NCI-H1436 (cell line): Measurements from ENCODE around the gene SPON1.
"Not testable (repeated sequence)": the region's sequence is repeated elsewhere in the genome, so short reads cannot be mapped to it uniquely, and the experiment has no call there.

Source experiments
- DNase-seq: peaks from one replicate; lab custom pipeline; 2025; lab: John Stamatoyannopoulos, UW

Gene SPON1

GRCh38 chr11:14244926-14245325 is 282.4 kb downstream of the SPON1 start:
- DNase-seq, result no peak

DNA sequence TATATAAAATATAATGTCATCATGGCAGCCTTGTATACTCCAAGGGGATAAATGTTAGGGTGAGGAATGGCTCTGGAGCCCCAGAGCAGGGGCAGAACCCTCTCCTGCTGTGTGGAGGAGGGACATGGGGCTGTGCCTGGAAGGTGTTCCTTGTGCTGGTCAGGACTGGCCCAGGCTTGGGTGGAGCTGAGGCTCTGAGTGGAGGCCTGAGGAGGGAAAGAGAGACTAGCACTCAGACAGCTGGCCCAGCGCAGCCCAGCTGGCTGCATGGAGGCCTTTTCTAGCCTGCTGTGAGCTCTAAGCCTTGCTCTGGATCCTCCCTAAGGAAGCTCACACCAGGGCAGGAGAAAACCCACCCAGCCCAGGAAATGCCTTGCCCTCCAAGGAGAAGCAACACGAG is 282.9 kb downstream of the SPON1 start:
- DNase-seq, result no peak

DNA sequence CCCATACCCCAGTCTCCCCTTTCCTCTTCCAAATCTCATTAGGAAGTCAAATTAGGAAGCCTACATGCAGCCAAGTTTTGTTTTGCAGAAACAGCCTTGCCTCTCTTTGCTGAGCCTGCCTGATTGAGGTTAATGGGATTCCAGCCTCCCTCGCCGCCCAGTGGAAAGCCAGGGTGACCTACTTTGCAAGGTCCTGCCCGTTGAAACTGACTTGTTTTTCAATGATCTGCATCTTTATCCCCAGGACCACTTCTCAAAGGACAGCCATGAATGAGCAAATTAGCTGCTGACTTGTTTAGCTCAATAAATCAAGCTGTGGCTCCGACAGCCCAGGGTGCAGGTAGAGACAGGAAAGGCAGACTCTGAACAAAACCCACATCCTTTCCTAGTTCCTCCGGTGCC is 286.1 kb downstream of the SPON1 start:
- no peak for DNase-seq

- peak; percentile 53 for DNase-seq
Observed at GRCh38 chr11:14249121-14249963, 286.8 kb downstream of the SPON1 start.

DNA sequence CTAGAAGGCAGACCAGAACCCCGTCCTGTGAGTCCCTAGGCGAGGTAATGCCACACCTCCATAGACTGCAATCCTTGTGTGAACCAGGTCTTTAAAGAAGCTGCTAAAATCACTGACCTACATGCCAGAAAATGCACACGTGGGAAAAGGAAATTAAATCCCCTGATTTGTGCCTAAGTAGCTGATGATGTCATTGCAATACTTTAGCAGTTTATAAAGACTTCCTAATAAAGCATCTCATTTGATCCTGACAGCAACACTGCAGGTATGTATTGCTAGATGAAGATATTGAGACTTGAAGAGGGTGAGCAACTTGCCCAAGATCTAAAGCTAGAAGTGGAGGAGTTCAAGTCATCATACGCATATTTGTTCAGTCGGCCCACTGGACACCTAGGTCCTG is 289.2 kb downstream of the SPON1 start:
- no peak for DNase-seq

DNA sequence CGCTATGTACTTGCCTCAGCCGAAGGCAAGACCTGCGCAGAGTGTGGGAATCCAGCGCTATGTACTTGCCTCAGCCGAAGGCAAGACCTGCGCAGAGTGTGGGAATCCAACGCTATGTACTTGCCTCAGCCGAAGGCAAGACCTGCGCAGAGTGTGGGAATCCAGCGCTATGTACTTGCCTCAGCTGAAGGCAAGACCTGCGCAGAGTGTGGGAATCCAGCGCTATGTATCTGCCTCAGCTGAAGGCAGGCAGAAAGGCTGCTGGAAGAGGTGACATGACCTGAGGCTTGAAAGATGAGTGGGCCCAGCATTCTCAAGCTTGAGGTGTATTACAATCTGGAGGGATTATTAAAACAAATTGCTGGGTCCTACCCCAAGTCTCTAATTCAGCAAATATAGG is 290.0 kb downstream of the SPON1 start:
- not testable (repeated sequence) for DNase-seq

DNA sequence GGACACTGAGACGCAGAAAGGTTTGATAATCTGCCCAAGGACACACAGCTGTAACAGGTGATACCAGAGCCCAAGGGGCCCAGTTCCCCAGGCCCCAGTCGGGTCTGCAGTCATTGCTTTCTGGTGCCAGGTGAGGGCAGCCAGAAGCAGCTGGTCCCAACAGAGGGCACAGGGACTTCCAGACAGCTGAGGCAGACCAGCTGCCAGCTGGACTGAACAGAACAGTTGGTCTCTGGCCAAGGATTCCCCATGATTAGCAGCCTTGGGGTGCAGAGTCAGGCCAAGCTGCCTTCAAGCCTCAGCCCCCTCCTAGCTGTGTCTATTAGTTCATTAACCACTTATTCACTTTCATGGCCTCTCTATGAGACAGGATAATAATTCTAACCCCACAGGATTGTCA is 290.9 kb downstream of the SPON1 start:
- no peak for DNase-seq

DNA sequence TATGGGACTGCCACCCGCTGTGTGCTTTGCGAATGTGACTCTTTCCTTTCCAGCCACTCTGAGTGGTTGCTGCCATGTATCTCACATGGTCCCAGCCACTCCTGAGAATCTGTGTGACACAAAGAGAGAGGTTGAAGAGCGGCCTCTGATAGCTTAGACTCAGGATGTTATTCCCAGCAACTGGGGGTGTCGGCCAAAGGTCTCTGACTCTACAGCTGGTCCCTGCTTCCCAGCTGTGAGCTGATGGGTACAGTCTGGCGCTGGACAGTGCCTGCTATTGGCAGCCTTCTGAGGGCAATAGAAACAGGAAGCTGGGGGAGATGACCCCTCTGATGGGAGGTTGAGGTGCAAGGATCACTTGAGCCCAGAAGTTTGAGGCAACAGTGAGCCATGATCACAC is 291.3 kb downstream of the SPON1 start:
- DNase-seq, result no peak

- DNase-seq, result no peak
Observed at GRCh38 chr11:14254533-14255237, 292.2 kb downstream of the SPON1 start.

GRCh38 chr11:14255238-14255534 is 292.7 kb downstream of the SPON1 start:
- no peak for DNase-seq

GRCh38 chr11:14258221-14258935 is 295.9 kb downstream of the SPON1 start:
- no peak for DNase-seq

GRCh38 chr11:14259186-14259784 is 296.8 kb downstream of the SPON1 start:
- no peak for DNase-seq

- DNase-seq, result no peak
Observed at GRCh38 chr11:14259878-14260277, 297.4 kb downstream of the SPON1 start.

DNA sequence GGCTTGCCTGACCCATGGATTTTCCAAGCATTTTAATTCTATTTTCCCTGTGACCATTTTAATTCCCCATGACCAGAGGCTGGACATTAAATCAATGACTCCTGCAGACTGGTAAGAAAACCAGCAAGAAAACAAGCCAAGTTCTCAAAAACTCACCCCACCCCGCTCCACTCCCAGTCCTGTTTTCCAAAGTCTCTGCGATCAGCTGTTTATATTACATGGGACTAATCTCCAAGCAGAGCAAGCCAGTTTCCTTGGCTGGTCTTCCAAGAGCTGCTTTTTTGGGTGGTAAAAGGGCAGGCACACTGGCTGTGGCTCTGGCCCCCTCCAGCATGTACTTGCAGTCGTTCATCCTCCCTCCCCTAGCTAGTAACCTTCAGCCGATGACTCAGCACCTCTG is 298.5 kb downstream of the SPON1 start:
- no peak for DNase-seq

- DNase-seq, result no peak
Observed at GRCh38 chr11:14262271-14262846, 299.8 kb downstream of the SPON1 start.

- DNase-seq, result no peak
Observed at GRCh38 chr11:14264966-14265365, 302.4 kb downstream of the SPON1 start.

GRCh38 chr11:14266622-14267021 is 304.1 kb downstream of the SPON1 start:
- DNase-seq, result no peak

DNA sequence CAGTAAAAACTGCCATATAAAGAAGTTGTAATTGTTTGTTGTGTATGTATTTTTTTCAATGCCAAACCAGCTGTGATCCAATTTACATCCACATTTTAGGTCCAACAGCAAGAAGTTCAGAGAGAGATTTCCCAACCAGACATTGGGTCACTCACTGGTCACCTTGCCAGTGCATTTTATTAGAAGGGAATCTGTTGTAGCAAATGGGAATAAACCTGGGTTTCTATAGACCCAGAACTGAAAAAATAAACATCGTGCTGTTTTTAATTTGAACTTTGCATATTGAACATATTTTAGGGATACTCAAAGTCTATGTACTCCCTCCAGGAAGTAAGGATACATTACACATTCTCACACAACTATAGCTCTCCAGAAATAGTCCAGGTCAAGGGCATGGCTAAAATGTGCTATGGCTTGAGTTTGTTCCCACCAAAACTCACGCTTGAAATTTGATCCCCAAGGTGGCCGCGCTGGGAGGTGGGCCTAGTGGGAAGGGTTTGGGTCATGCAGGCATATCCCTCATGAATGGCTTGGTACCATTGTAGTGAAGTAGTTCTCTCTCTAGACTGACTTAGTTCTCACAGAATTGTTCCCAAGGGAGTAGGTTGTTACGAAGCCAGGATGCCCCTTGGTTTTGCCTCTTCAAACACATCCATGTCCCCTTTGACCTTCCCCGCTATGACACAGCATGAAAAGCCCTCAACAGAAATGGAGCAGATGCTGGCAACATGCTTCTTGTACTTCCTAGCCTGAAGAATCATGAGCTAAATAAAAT is 305.5 kb downstream of the SPON1 start:
- DNase-seq, result no peak

- DNase-seq, result no peak
Observed at GRCh38 chr11:14269692-14270573, 307.4 kb downstream of the SPON1 start.
